HAP-1 (cell line): ENCODE measurements around the gene MET.
"Not testable (repeated sequence)": the region's sequence is repeated elsewhere in the genome, so short reads cannot be mapped to it uniquely, and the experiment has no call there.

Experiments
- DNase-seq, 2 experiments: peaks; one replicate each; pipeline ENCODE4 v3.0.0-alpha.2; 2016 to 2020; ENCODE audit warnings: low spot score in 2 of 2
- H3K27me3 ChIP-seq: fragments of 250-450 bp; sonication (Bioruptor Pico); 2 replicates; pipeline ENCODE4 v1.5.1; 2020; ENCODE audit warnings: low read depth, mild to moderate bottlenecking, moderate library complexity
- H3K36me3 ChIP-seq: fragments of 250-450 bp; sonication (Bioruptor Pico); replicated peaks from 2 replicates; pipeline ENCODE4 v1.5.1; 2020; ENCODE audit warnings: mild to moderate bottlenecking
- H3K4me1 ChIP-seq: fragments of 250-450 bp; sonication (Bioruptor Pico); 2 replicates; pipeline ENCODE4 v1.5.1; 2020; ENCODE audit warnings: mild to moderate bottlenecking
- H3K4me3 ChIP-seq: fragments of 250-450 bp; sonication (Bioruptor Pico); 2 replicates; pipeline ENCODE4 v1.5.1; 2020; ENCODE audit warnings: mild to moderate bottlenecking, moderate library complexity
- H3K9me3 ChIP-seq: fragments of 250-450 bp; sonication (Bioruptor Pico); 2 replicates; pipeline ENCODE4 v1.5.1; 2020; ENCODE audit warnings: mild to moderate bottlenecking, moderate library complexity
- in situ Hi-C: fragments of 300-500 bp; cut with MboI; formaldehyde crosslinking; loops from 3 replicates; pipeline ENCODE4 v1.14.3; 2020; ENCODE audit warnings: low sequenced_read_pairs, inconsistent platforms, mixed read lengths

The MET gene

GRCh38 chr7:116813371-116813770 lies 141.4 kb downstream of the MET start:
- H3K36me3 ChIP-seq, H3K4me3 ChIP-seq, DNase-seq, H3K27me3 ChIP-seq, H3K9me3 ChIP-seq, H3K4me1 ChIP-seq: not testable (repeated sequence)
- in situ Hi-C loops = loop anchor here (5.0 to 25.0 kb wide), 4 partner anchors 151 to 651 kb away; partner anchors contain the start of gene MET

DNA sequence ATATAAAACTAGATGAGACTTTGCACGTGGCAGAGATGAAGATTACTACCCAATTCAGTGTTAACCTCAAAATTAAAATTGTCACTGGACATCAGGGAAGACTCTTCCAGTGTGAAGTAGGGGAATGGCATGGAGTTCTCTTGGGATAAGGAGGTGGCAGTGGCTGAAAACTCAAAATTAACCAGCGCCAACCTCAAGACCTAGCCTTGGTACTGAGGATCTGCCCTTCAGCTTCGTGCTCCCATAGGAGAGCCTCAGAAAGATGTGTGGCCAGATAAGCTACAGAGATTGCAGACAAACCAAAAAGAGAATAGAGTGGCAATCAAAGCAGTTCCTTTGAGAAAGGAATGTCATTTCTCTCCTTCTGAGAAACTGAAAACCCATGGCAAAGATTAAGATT lies 143.0 kb downstream of the MET start:
- Histone ChIP-seq H3K9me3 (no peaks in the 10 kb centered on the region), H3K36me3 (no peaks in the 10 kb centered on the region), H3K4me3 (no peak overlapping the region), H3K4me1 (no peaks in the 10 kb centered on the region), H3K27me3 (no peaks in the 10 kb centered on the region)
- no peak for DNase-seq
- in situ Hi-C loops = loop anchor here (10.0 to 25.0 kb wide), 3 partner anchors 153 to 653 kb away; partner anchors contain the start of gene MET

GRCh38 chr7:116820149-116820548 lies 148.2 kb downstream of the MET start:
- no peak for DNase-seq
- no peaks in the 10 kb centered on the region for H3K9me3 ChIP-seq
- no peaks in the 10 kb centered on the region for H3K36me3 ChIP-seq
- H3K27me3 ChIP-seq = peaks cover 4% of the 10 kb centered on the region; the same call in 1 of the 2 replicates
- no peak overlapping the region for H3K4me3 ChIP-seq
- in situ Hi-C loops = loop anchor here (25.0 kb wide), 2 partner anchors 158 to 658 kb away; partner anchors contain the start of gene MET
- no peaks in the 10 kb centered on the region for H3K4me1 ChIP-seq

- H3K27me3 ChIP-seq, H3K9me3 ChIP-seq, H3K36me3 ChIP-seq, H3K4me3 ChIP-seq, H3K4me1 ChIP-seq, DNase-seq: not testable (repeated sequence)
- in situ Hi-C loops = loop anchor here (25.0 kb wide), 2 partner anchors 159 to 659 kb away; partner anchors contain the start of gene MET
Observed at GRCh38 chr7:116821647-116822046, 149.7 kb downstream of the MET start.

GRCh38 chr7:116824449-116824848 lies 152.5 kb downstream of the MET start:
- H3K9me3 ChIP-seq = no peaks in the 10 kb centered on the region
- H3K36me3 ChIP-seq = no peaks in the 10 kb centered on the region
- peaks cover 5% of the 10 kb centered on the region for H3K27me3 ChIP-seq
- no peak overlapping the region for H3K4me3 ChIP-seq
- no peak for DNase-seq
- in situ Hi-C loops = loop anchor here (25.0 kb wide), 2 partner anchors 162 to 662 kb away; partner anchors contain the start of gene MET
- no peaks in the 10 kb centered on the region for H3K4me1 ChIP-seq

DNA sequence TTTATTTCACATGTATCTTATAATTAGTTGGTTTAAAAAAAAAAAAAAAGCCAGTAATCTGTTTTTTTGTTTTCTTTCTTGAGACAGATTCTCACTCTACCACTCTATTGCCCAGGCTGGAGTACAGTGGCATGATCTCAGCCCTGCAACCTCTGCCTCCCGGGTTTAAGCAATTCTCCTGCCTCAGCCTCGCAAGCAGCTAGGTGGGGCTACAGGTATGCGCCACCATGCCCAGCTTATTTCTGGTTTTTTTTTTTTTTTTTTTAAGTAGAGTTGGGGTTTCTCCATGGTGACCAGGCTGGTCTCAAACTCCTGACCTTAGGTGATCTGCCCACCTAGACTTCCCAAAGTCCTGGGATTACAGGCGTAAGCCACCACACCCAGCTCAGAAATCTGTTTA lies 156.3 kb downstream of the MET start:
- no peak for DNase-seq
- H3K4me1 ChIP-seq = no peaks in the 10 kb centered on the region
- H3K36me3 ChIP-seq = no peaks in the 10 kb centered on the region
- peaks cover 5% of the 10 kb centered on the region for H3K27me3 ChIP-seq
- in situ Hi-C loops = no loop called here
- H3K9me3 ChIP-seq = no peaks in the 10 kb centered on the region
- H3K4me3 ChIP-seq = no peak overlapping the region

GRCh38 chr7:116829041-116829440 lies 157.0 kb downstream of the MET start:
- Histone ChIP-seq H3K4me1 (no peaks in the 10 kb centered on the region), H3K9me3 (no peaks in the 10 kb centered on the region), H3K4me3 (no peak overlapping the region), H3K36me3 (no peaks in the 10 kb centered on the region), H3K27me3 (peaks cover 4% of the 10 kb centered on the region)
- in situ Hi-C loops = no loop called here
- DNase-seq = no peak

GRCh38 chr7:116829493-116829892 lies 157.5 kb downstream of the MET start:
- no peaks in the 10 kb centered on the region for H3K4me1 ChIP-seq
- H3K4me3 ChIP-seq = no peak overlapping the region
- no peaks in the 10 kb centered on the region for H3K9me3 ChIP-seq
- no peaks in the 10 kb centered on the region for H3K36me3 ChIP-seq
- DNase-seq = no peak
- peaks cover 2% of the 10 kb centered on the region; the same call in 1 of the 2 replicates for H3K27me3 ChIP-seq
- in situ Hi-C loops = no loop called here

DNA sequence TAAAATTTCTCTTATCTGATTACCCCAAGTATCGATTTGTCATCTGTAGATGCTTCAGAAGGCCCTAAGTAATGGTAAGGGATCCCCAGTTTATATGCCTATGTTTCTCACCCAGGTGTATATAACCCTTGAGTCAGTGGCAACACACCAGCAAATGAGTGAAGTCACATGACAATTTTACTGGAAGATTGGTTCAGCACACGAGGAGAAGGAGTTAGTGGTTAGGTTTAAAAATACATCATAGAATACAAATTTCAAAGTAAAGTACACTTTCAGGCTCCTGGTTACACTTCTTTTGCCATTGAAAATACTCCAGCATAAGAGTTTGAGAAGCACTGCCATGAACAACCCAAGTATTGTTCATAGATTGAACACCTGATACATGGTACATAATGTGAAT lies 160.7 kb downstream of the MET start:
- in situ Hi-C loops = no loop called here
- no peaks in the 10 kb centered on the region for H3K4me1 ChIP-seq
- no peak for DNase-seq

GRCh38 chr7:116834815-116835504 lies 163.0 kb downstream of the MET start:
- Histone ChIP-seq H3K4me3 (no peak overlapping the region), H3K9me3 (no peaks in the 10 kb centered on the region), H3K27me3 (no peaks in the 10 kb centered on the region), H3K36me3 (no peaks in the 10 kb centered on the region), H3K4me1 (no peaks in the 10 kb centered on the region)
- in situ Hi-C loops = no loop called here
- DNase-seq = no peak

More for the DNA sequence above, 160.7 kb downstream of the MET start:
- no peak overlapping the region for H3K4me3 ChIP-seq
- H3K9me3 ChIP-seq = no peaks in the 10 kb centered on the region
- no peaks in the 10 kb centered on the region for H3K36me3 ChIP-seq
- no peaks in the 10 kb centered on the region for H3K27me3 ChIP-seq

DNA sequence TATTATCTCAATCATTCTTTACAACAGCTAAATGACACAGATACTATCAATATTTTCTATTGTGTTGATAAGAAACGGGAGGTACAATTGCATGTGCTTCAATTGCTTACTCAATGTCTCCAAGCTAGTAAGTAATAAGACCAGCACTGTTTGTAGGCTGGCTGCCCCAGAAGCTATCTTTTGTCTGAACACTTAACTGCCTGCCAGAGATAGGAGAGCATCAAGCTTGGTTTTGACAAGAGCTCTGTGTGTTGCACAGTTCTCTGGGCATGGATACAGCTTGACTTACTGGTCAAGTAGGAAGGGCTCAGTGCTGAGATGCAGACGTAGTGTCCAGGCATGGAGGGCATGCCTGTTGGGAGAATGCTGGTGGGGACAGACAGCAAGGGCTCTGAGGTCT lies 164.1 kb downstream of the MET start:
- no peak for DNase-seq
- no peaks in the 10 kb centered on the region; the same call in 1 of the 2 replicates for H3K9me3 ChIP-seq
- in situ Hi-C loops = no loop called here
- H3K4me3 ChIP-seq = no peak overlapping the region
- no peaks in the 10 kb centered on the region for H3K4me1 ChIP-seq
- peaks cover under 1% of the 10 kb centered on the region; the same call in 1 of the 2 replicates for H3K27me3 ChIP-seq
- H3K36me3 ChIP-seq = no peaks in the 10 kb centered on the region

GRCh38 chr7:116836911-116837310 lies 164.9 kb downstream of the MET start:
- Histone ChIP-seq H3K4me3 (no peak overlapping the region), H3K9me3 (no peaks in the 10 kb centered on the region; the same call in 1 of the 2 replicates), H3K27me3 (peaks cover 2% of the 10 kb centered on the region; the same call in 1 of the 2 replicates), H3K36me3 (no peaks in the 10 kb centered on the region), H3K4me1 (no peaks in the 10 kb centered on the region)
- DNase-seq = no peak
- in situ Hi-C loops = no loop called here

DNA sequence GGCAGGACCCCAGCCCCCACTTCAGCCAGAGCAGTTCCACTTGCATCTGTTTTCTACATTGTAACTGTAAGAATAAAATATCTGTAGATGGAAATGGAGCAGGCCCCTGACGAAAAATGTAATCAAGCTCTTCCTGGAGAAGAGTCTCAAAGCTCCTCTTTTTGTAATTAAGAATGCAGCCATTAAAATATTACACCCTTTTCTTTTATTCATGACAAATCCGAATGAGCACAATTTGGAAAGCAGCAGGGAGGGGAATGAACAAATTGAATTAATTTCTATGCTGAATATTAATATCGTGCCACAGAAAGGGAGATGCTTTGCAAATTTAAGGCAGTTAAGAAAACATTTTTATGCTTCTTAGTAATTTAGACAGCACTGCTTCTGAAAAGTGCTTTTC lies 165.6 kb downstream of the MET start:
- in situ Hi-C loops = no loop called here
- Histone ChIP-seq H3K27me3 (peaks cover 2% of the 10 kb centered on the region; the same call in 1 of the 2 replicates), H3K4me1 (no peaks in the 10 kb centered on the region), H3K9me3 (no peaks in the 10 kb centered on the region; the same call in 1 of the 2 replicates), H3K36me3 (no peaks in the 10 kb centered on the region), H3K4me3 (no peak overlapping the region)
- DNase-seq = no peak

DNA sequence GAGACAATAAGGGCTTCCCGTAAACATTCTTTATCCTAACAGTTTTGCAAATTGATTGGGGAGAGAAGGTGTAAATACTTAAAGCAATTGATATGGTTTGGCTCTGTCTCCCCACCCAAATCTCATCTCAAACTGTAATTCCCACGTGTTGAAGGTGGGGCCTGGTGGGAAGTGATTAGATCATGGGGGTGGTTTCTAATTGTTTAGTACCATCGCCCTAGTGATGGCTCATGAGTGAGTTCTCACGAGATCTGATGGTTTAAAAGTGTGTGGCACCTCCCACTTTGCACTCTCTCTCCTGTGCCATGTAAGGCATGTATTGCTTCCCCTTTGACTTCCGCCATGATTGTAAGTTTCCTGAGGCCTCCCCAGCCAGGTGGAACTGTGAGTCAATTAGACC lies 168.3 kb downstream of the MET start:
- H3K27me3 ChIP-seq = peaks cover 6% of the 10 kb centered on the region; the same call in 1 of the 2 replicates
- in situ Hi-C loops = no loop called here
- H3K4me3 ChIP-seq = no peak overlapping the region
- no peaks in the 10 kb centered on the region for H3K4me1 ChIP-seq
- no peaks in the 10 kb centered on the region for H3K36me3 ChIP-seq
- DNase-seq = no peak
- no peaks in the 10 kb centered on the region; the same call in 1 of the 2 replicates for H3K9me3 ChIP-seq
